ENCODE data around the gene DENND4B. TPM values are rescaled to one million over a fixed set of nuclear protein-coding genes. Genes with fewer than 3 reads are reported as not detected.
"Not testable (repeated sequence)": the region's sequence is repeated elsewhere in the genome, so short reads cannot be mapped to it uniquely, and the experiment has no call there.

The DENND4B gene
- total RNA-seq, 6 experiments from 2014 or later, result 13.0 to 27.5 (median 20.2) TPM

DNA sequence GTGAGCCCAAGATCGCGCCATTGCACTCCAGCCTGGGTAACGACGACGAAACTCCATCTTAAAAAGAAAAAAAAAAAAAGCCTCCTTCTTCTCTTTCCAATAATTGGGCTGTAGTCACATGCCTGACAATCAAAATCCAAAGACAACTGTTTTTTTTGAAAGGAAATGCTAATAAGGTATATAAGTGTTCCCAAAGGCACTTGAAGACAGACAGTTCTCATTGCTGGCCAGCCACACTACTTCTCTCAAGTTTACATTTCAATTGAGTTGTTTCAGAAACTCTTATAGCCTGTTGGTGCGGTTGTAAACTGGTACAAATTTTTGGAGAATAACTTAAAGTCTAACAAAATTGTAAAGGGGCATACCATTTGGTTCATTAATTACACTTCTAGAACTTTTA lies 47.0 kb downstream of the DENND4B start:
- 93% methylated on average over 4 of the region's 6 CpGs for WGBS (ENCODE audit: insufficient coverage, low coverage, low lambda C conversion rate, missing lambda C conversion rate)
- intact Hi-C loops (cut with DNase I), result no loop called here
- Histone ChIP-seq H3K36me3 (no peaks in the 10 kb centered on the region), H3K4me3 (no peak overlapping the region), H3K4me1 (no peaks in the 10 kb centered on the region), H3K27ac (no peak overlapping the region), H3K9me3 (no peaks in the 10 kb centered on the region), H3K27me3 (no peaks in the 10 kb centered on the region)
- DNase-seq (no peak), ATAC-seq (no peak)
- TF ChIP-seq, protein P1, sequence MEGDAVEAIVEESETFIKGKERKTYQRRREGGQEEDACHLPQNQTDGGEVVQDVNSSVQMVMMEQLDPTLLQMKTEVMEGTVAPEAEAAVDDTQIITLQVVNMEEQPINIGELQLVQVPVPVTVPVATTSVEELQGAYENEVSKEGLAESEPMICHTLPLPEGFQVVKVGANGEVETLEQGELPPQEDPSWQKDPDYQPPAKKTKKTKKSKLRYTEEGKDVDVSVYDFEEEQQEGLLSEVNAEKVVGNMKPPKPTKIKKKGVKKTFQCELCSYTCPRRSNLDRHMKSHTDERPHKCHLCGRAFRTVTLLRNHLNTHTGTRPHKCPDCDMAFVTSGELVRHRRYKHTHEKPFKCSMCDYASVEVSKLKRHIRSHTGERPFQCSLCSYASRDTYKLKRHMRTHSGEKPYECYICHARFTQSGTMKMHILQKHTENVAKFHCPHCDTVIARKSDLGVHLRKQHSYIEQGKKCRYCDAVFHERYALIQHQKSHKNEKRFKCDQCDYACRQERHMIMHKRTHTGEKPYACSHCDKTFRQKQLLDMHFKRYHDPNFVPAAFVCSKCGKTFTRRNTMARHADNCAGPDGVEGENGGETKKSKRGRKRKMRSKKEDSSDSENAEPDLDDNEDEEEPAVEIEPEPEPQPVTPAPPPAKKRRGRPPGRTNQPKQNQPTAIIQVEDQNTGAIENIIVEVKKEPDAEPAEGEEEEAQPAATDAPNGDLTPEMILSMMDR (IDR thresholded peaks at IDR 0.05), result no peak
- no peak for TF ChIP-seq POLR2A (IDR thresholded peaks at IDR 0.05)

DNA sequence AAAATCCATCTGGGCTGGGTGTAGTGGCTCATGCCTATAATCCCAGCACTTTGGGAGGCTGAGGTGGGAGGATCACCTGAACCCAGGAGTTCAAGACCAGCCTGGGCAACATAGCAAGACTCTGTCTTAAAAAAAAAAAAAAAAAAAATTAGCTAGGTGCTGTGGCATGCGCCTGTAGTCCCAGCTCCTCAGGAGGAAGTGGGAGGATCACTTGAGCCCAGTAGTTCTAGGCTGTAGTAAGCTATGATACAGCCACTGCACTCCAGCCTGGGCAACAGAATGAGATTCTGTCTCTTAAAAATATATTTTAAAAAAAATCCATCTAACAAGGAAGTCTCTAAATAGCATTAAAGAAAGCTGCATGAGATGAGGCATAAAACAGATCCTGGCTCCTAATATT lies 50.7 kb downstream of the DENND4B start:
- WGBS (ENCODE audit: insufficient coverage, low coverage, low lambda C conversion rate, missing lambda C conversion rate), result 88% methylated on average over 1 of the region's 1 CpG
- H3K4me1 ChIP-seq; H3K27me3 ChIP-seq; ATAC-seq; intact Hi-C loops (cut with DNase I); DNase-seq; H3K4me3 ChIP-seq; H3K27ac ChIP-seq; H3K36me3 ChIP-seq; H3K9me3 ChIP-seq: not testable (repeated sequence)

DNA sequence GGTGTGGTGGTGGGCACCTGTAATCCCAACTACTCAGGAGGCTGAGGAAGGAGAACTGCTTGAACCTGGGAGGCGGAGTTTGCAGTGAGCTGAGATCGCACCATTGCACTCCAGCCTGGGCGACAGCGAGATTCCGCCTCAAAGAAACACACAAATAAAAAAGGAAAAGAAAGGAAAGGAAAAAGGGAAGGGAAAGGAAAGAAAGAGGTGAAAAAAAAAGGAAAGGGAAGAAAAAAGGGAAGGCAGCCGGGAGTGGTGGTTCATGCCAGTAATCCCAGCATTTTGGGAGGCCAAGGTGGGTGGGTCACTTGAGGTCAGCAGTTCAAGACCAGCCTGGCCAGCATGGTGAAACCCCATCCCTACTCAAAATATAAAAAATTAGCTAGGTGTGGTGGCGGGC lies 55.5 kb downstream of the DENND4B start:
- H3K27ac ChIP-seq; H3K4me3 ChIP-seq; H3K36me3 ChIP-seq; DNase-seq; H3K9me3 ChIP-seq; H3K27me3 ChIP-seq; intact Hi-C loops (cut with DNase I); ATAC-seq: not testable (repeated sequence)
- H3K4me1 ChIP-seq, result peaks cover 0 to 11% (median 2%) of the 10 kb centered on the region in 4 donors
- WGBS (ENCODE audit: insufficient coverage, low coverage, low lambda C conversion rate, missing lambda C conversion rate), result 98% methylated on average over 7 of the region's 7 CpGs

DNA sequence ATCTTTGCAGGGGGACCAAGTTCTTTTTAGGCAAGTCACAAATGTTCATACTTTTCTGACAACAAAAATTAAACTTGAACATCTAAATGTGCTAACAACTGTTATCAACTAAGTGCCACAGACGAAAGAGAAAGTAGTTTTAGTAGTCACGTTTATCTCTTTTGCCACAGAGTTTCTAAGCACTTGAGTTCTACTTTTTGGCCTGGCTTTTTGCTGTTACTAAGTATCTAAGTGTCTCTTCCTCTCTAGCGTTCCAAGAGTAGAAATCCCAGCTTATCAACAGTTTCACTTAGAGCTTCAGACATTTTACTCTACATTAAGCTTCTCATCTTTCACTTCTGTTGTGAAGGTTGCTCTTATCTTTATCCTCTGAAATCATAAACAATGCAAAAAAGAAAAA lies 58.0 kb downstream of the DENND4B start:
- DNase-seq (no peak), ATAC-seq (peak in 3 of 4 donors; percentile 28 to 61 (median 54))
- WGBS (ENCODE audit: insufficient coverage, low coverage, low lambda C conversion rate, missing lambda C conversion rate), result 4% methylated on average over 3 of the region's 3 CpGs
- TF ChIP-seq, protein P1 (IDR thresholded peaks at IDR 0.05), result no peak
- no peak for TF ChIP-seq POLR2A (IDR thresholded peaks at IDR 0.05)
- peaks cover 0 to 5% (median 0%) of the 10 kb centered on the region in 4 donors for H3K36me3 ChIP-seq
- no peaks in the 10 kb centered on the region for H3K9me3 ChIP-seq
- no peak overlapping the region for H3K4me3 ChIP-seq
- peaks cover 0 to 11% (median 2%) of the 10 kb centered on the region in 4 donors for H3K4me1 ChIP-seq
- H3K27me3 ChIP-seq, result no peaks in the 10 kb centered on the region
- no peak overlapping the region for H3K27ac ChIP-seq
- intact Hi-C loops (cut with DNase I), result no loop called here

DNA sequence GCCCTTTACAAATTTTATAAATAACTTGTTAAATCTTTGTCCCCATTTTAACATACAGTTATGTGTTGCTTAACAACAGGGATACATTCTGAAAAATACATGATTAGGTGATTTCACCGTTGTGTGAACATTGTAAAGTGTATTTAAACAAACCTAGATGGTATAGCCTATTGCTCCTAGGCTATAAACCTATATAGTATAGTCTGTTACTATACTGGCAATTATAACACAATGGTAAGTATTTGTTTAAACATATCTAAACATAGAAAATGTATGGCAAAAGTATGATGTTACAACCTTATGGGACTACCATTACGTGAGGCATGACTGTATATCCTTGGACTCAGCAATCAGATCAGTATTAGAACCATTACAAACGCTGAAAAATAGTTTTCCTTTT lies 60.4 kb downstream of the DENND4B start:
- WGBS (ENCODE audit: insufficient coverage, low coverage, low lambda C conversion rate, missing lambda C conversion rate), result 75% methylated on average over 3 of the region's 3 CpGs
- intact Hi-C loops (cut with DNase I), result no loop called here
- H3K9me3 ChIP-seq, result no peaks in the 10 kb centered on the region
- TF ChIP-seq, protein P1 (IDR thresholded peaks at IDR 0.05), result no peak
- TF ChIP-seq POLR2A (IDR thresholded peaks at IDR 0.05), result no peak
- H3K4me3 ChIP-seq, result no peak overlapping the region
- peaks cover 0 to 19% (median 2%) of the 10 kb centered on the region in 4 donors for H3K4me1 ChIP-seq
- no peak overlapping the region for H3K27ac ChIP-seq
- no peaks in the 10 kb centered on the region for H3K36me3 ChIP-seq
- ATAC-seq, result no peak
- no peaks in the 10 kb centered on the region for H3K27me3 ChIP-seq
- DNase-seq, result no peak

DNA sequence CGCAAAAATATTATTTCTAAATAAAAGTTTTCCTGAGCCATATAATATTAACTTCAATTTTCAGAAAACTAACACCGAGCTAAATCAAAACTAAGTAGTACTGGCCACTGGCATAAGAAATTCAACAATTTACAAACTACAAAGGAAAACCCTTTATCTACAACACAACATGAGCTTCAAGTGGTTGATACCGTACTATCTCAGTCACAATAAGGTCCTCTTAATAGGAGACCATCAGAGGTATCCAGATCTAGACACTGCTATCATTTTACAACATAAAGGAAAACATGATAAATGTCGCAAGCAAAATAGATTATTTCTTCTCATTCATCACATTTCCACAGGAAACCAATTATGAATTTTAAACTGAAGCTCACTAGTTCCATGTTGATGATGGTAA lies 63.3 kb downstream of the DENND4B start:
- ATAC-seq, result no peak

More for the DNA sequence above, 63.3 kb downstream of the DENND4B start:
- TF ChIP-seq, protein P1 (IDR thresholded peaks at IDR 0.05), result no peak
- no peak for TF ChIP-seq POLR2A (IDR thresholded peaks at IDR 0.05)
- H3K27me3 ChIP-seq, result no peaks in the 10 kb centered on the region
- H3K4me3 ChIP-seq, result no peak overlapping the region
- 92% methylated on average over 4 of the region's 4 CpGs for WGBS (ENCODE audit: insufficient coverage, low coverage, low lambda C conversion rate, missing lambda C conversion rate)
- H3K27ac ChIP-seq, result no peak overlapping the region
- no peaks in the 10 kb centered on the region for H3K9me3 ChIP-seq
- no peak for DNase-seq
- H3K4me1 ChIP-seq, result peaks cover 0 to 10% (median 0%) of the 10 kb centered on the region in 4 donors
- intact Hi-C loops (cut with DNase I), result no loop called here
- H3K36me3 ChIP-seq, result no peaks in the 10 kb centered on the region

Data from right lobe of liver (tissue), 6 donors.